Psoas muscle (tissue), 8 donors: ENCODE data around the gene LRP1. TPM values are rescaled to one million over a fixed set of nuclear protein-coding genes. Genes with fewer than 3 reads are reported as not detected.
A peak's percentile ranks its signal among the peaks of the same experiment; 100 is the strongest.

ENCODE experiments used
- ATAC-seq, 4 donors: fragments of 200-7000 bp; cut with Tn5 transposase; one replicate each; pipeline ENCODE4 v1.9.1; 2020; ENCODE audit warnings: moderate library complexity in 3 of 4, mild to moderate bottlenecking in 2 of 4
- DNase-seq, 2 donors: peaks; one replicate each; pipeline ENCODE4 v3.0.0-alpha.2; 2020
- H3K27ac ChIP-seq: fragments of 200-600 bp; one replicate; pipeline ENCODE4 v1.8.0; 2022
- H3K27me3 ChIP-seq, 3 donors: fragments of 200-600 bp in 1 of 3; one replicate each; pipeline versions ENCODE4 v1.6.1 to v1.8.0; 2013 to 2022; ENCODE audit warnings: low read length in 2 of 3, mild to moderate bottlenecking in 2 of 3, moderate library complexity in 1 of 3; ENCODE audit not compliant: insufficient read depth in 3 of 3
- H3K36me3 ChIP-seq, 2 donors: fragments of 200-600 bp in 1 of 2; one replicate each; pipeline versions ENCODE4 v1.6.1 to v1.8.0; 2013 to 2022; ENCODE audit warnings: low read depth in 1 of 2, mild to moderate bottlenecking in 1 of 2, moderate library complexity in 1 of 2; ENCODE audit not compliant: insufficient read depth in 1 of 2
- H3K4me1 ChIP-seq: fragments of 200-600 bp; one replicate; pipeline ENCODE4 v1.8.0; 2022
- H3K4me3 ChIP-seq: fragments of 200-600 bp; one replicate; pipeline ENCODE4 v1.8.0; 2022; ENCODE audit warnings: mild to moderate bottlenecking
- H3K9me3 ChIP-seq: fragments of 200-600 bp; one replicate; pipeline ENCODE4 v1.8.0; 2022
- CTCF ChIP-seq: fragments of 200-600 bp; IDR thresholded peaks from one replicate; pipeline ENCODE4 v1.8.0; 2022; ENCODE audit warnings: antibody characterized with exemption
- WGBS, 3 donors: extraction: QIAGEN DNeasy Blood & Tissue Kit; methylation state at CpG; one replicate each; pipeline versions ENCODE4 v1.1.6 to v1.1.7; 2013; 5-methylcytosine and 5-hydroxymethylcytosine counted together
- intact Hi-C, 2 donors: fragments of 100-400 bp; cut with DNase I; formaldehyde crosslinking; loops; one replicate each; pipeline versions ENCODE4 v1.11.0 to v1.14.2; 2022
- polyA plus RNA-seq, 3 donors: library from polyadenylated mRNA; stranded (reverse); fragments of 200-250 nt; gene quantifications; one replicate each; pipeline ENCODE4 v1.2.3, GENCODE V29; 2013
- total RNA-seq, 4 donors: library from RNA; stranded (reverse); fragmentation: NEBNext Ultra II Directional in 2 of 4; extraction: Animal tissue kit (Norgen Biotek cat#: 25700) in 2 of 4; gene quantifications; one replicate each; pipeline versions ENCODE4 v1.2.1 to v1.2.4, GENCODE V29; 2021 to 2023
- donor health status: healthy with polysubstance abuse.
- donor health status: DM: no; HTN: no; CAD: no; lungs with moderate emphysema.
- donor health status: Bipolar disorder and iron deficiency.
- donor health status: healthy.
- donor health status: DM: yes; HTN: yes; CAD: no.
- donor health status: DM: no; HTN: no; CAD: no.
- donor health status: DM: no; HTN: no; CAD: no.
- donor health status: DM: yes; HTN: yes; CAD: no.

The LRP1 gene
- total and polyA plus RNA-seq, 7 donors, result 10.7 to 50.6 (median 33.1) TPM

GRCh38 chr12:57156701-57157403 is 28.6 kb downstream of the LRP1 start:
- TF ChIP-seq CTCF, result no peak
- intact Hi-C loops, result no loop called here
- no peaks in the 10 kb centered on the region for H3K9me3 ChIP-seq
- 72 to 73% (median 72%) methylated on average over 16 of the region's 16 CpGs for WGBS, 3 donors
- no peaks in the 10 kb centered on the region for H3K27me3 ChIP-seq
- no peaks in the 10 kb centered on the region for H3K4me1 ChIP-seq
- no peak overlapping the region for H3K27ac ChIP-seq
- no peak overlapping the region for H3K4me3 ChIP-seq
- no peak for DNase-seq
- H3K36me3 ChIP-seq, result peaks cover 0 to 47% of the 10 kb centered on the region in 2 donors
- ATAC-seq, result no peak

- DNase-seq, result no peak
- H3K4me1 ChIP-seq, result no peaks in the 10 kb centered on the region
- H3K36me3 ChIP-seq, result peaks cover 0 to 47% of the 10 kb centered on the region in 2 donors
Measured at GRCh38 chr12:57157588-57158173, 29.4 kb downstream of the LRP1 start.

GRCh38 chr12:57158186-57158585 is 29.9 kb downstream of the LRP1 start:
- Histone ChIP-seq H3K27ac (no peak overlapping the region), H3K36me3 (peaks cover 0 to 47% of the 10 kb centered on the region in 2 donors), H3K27me3 (no peaks in the 10 kb centered on the region), H3K9me3 (no peaks in the 10 kb centered on the region), H3K4me3 (no peak overlapping the region), H3K4me1 (no peaks in the 10 kb centered on the region)
- no peak for DNase-seq
- WGBS, 3 donors, result 74 to 76% (median 76%) methylated on average over 16 of the region's 16 CpGs
- no peak for ATAC-seq
- TF ChIP-seq CTCF, result no peak
- intact Hi-C loops, result no loop called here

More at GRCh38 chr12:57157588-57158173, 29.4 kb downstream of the LRP1 start:
- ATAC-seq, result no peak
- 86 to 88% (median 88%) methylated on average over 5 of the region's 5 CpGs for WGBS, 3 donors
- intact Hi-C loops, result no loop called here
- no peak for TF ChIP-seq CTCF
- Histone ChIP-seq H3K27me3 (no peaks in the 10 kb centered on the region), H3K27ac (no peak overlapping the region), H3K4me3 (no peak overlapping the region), H3K9me3 (no peaks in the 10 kb centered on the region)

GRCh38 chr12:57158665-57159064 is 30.4 kb downstream of the LRP1 start:
- Histone ChIP-seq H3K4me3 (no peak overlapping the region), H3K36me3 (peaks cover 0 to 47% of the 10 kb centered on the region in 2 donors), H3K27ac (no peak overlapping the region), H3K27me3 (no peaks in the 10 kb centered on the region), H3K4me1 (no peaks in the 10 kb centered on the region), H3K9me3 (no peaks in the 10 kb centered on the region)
- intact Hi-C loops, result no loop called here
- 57 to 66% (median 64%) methylated on average over 4 of the region's 4 CpGs for WGBS, 3 donors
- peak in 2 of 4 donors; percentile 6 to 23 for ATAC-seq
- TF ChIP-seq CTCF, result no peak
- no peak for DNase-seq
